SK-N-SH treated with all-trans-retinoic acid at 6 μM for 48 hours (cell line): Measurements from ENCODE around the gene GMPPB.
"Not testable (repeated sequence)": the region's sequence is repeated elsewhere in the genome, so short reads cannot be mapped to it uniquely, and the experiment has no call there.

ENCODE experiments used
- ZC3H10 ChIP-seq: fragments of 250-450 bp; sonication (Bioruptor Pico); IDR thresholded peaks from 2 replicates; pipeline ENCODE4 v1.5.1; 2021; ENCODE audit warnings: mild to moderate bottlenecking, moderate library complexity
- ZFP3 ChIP-seq: fragments of 250-450 bp; sonication (Bioruptor Pico); IDR thresholded peaks from 2 replicates; pipeline ENCODE4 v1.5.0; 2020; ENCODE audit warnings: mild to moderate bottlenecking, moderate library complexity
- ZFP30 ChIP-seq: fragments of 450-650 bp; formaldehyde crosslinking; IDR thresholded peaks from 2 replicates; pipeline ENCODE4 v1.5.0; 2022; ENCODE audit warnings: mild to moderate bottlenecking, moderate library complexity
- TF ChIP-seq, protein P1 (sequence below): fragments of 250-450 bp; sonication (Bioruptor Pico); IDR thresholded peaks from 2 replicates; pipeline ENCODE4 v1.5.1; 2020; ENCODE audit warnings: low read depth, mild to moderate bottlenecking, moderate library complexity

DNA sequence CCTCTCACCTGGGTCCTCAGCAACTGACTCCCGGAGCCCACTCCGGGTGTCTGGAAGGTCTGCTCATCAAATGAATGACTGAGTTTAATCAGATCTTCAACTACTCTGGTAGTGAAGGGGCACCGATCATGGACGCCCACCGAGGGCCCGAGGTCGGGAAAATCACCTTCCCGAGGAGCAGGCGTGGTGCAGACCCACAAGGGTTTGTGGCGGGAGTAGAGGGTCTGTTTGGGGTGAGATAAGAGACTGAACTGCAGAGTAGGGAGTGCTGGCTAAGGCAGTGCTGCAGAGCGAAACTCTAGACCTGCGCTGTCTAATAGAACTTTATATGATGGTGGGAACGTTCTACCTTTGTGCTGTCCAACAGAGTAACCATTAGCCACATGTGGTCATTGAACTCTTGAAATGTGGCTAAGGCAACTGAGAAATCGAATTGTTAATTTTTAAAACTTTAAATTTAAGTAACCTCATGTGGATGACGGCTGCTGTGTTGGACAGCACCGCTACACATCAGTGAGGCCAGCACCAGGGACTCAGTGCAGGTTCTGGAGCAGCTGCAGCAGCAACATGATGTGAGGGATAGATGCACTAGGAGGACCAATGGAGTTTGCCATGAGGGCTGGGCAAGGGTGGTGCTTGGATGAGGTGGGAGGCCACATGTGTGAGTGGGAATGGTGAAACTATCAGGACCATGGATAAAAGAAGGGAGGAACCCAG is 33.7 kb downstream of the GMPPB start:
- TF ChIP-seq ZFP30; ZFP3 (CRISPR knock-in tag); ZC3H10 (CRISPR knock-in tag): not testable (repeated sequence)
- TF ChIP-seq, protein P1, sequence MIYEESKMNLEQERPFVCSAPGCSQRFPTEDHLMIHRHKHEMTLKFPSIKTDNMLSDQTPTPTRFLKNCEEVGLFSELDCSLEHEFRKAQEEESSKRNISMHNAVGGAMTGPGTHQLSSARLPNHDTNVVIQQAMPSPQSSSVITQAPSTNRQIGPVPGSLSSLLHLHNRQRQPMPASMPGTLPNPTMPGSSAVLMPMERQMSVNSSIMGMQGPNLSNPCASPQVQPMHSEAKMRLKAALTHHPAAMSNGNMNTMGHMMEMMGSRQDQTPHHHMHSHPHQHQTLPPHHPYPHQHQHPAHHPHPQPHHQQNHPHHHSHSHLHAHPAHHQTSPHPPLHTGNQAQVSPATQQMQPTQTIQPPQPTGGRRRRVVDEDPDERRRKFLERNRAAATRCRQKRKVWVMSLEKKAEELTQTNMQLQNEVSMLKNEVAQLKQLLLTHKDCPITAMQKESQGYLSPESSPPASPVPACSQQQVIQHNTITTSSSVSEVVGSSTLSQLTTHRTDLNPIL (CRISPR knock-in tag), result not testable (repeated sequence)
